ENCODE measurements around the gene PHF12.

The PHF12 gene

DNA sequence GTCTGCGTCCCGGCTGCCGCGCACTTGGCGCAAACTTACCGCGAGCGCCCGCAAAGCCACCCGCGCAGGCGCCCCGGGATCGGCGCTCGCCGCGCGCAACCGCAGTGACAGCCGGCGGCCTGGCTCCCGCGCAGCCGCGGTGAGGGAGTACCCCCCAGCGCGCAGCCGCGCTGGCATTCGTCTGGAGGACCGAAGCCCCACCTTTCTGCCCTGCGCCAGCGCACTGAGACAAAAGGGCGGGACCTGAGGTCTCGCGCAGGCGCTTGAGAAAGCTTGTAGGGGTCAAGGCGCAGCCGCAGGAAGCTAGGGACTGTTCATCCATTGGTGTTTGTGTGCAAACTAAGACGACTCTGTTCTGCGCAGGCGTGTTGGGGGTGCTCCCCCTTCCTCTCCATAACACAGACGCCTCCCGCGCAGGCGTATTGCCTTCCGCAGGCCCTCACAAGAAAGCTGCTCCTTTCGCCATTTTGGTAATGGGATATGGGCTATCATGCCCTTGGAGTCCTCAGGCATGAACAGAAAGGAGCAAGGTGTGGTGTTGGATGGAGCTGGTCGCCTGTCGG is at the start of gene PHF12:
Gene PHF12, minus strand, starts transcription at position 91 of the 563 bp plus-strand sequence. CDS start 558 bp downstream, outside the sequence.
- DNase-seq (ENCODE audit: low read depth) = peak; percentile 99

DNA sequence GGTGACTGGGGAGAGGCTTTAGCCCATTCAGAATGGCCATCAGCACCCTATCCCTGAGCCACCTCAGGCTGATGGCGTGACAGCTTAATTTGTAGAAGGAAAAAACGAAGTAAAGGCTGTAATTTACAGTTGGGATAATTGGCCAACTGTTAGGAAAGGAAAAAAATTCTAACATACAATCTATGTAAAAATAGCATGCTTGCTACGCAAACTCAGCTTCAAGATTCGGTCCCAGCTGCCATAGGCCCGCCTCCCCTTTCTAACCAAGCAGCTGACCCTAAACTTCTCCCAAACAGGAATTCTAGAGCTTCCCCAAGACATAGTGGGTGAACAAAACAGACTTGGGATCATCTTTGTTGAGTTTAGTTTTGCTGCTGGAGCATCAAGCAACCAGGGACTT is 49.7 kb upstream of the PHF12 start:
- no peak for DNase-seq (ENCODE audit: low read depth)

DNA sequence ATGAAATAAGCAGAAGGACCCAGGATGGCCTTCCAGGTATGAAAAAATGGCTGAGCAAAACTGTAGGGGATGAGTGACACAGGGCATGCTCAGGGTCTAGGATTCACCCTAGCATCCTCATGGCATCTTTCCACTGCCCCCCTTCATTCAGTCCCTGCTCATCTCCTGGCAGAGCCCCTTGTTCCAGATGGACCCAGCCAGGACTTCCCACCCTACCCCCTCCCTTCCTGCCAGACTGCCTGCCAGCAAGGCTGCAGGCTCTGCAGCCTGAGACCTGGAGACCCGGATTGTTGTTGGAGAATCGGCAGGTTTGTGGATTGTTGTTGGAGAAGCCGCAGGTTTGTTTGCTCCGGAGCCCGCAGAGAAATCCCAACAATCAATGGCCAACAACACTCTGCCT is 47.9 kb upstream of the PHF12 start:
- no peak for DNase-seq (ENCODE audit: low read depth)

DNA sequence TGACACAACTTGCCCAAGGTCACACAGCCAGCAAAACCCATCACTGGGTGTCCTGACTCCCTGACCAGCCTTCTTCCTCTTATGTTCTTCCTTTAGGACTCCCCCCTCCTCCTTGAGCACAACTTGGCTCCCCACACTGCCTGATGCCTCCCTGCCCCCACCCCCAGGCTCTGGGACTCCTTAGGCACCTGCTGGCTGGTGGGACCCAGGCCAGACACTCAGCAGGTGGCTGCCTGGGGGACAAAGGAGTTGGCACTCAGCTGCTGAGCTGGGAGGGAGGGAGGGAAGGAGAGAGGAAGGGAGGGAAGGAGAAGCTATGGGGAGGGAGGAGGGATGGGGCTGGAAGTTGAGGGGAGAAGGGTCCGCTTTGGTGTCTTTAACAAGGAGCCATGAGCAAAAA is 46.5 kb upstream of the PHF12 start:
- no peak for DNase-seq (ENCODE audit: low read depth)

DNA sequence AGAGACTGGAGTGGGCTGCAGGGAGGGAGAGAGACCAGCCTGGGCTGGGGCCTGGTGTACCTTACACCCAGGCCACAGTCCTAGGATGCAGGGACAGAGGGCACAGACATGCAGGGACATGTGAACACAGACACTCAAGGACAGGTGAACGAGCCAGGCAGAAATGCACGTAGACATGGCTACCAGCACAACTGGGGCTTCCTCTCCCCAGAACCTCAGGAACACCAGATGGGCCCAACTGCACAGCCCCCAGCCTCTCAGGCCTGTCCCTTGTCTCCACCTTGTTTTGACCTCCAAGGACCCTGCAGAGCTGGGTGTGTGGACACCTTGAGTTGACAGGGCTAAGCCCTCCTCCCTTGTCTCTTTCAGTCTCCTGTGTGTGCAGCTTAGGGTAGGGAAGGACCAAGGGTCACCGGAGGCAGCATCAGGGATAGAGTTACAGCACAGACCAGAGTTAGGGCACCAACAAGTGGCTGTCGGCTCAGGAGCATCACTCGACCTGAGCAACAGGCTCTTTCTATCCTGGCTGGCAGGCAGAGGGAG is 45.3 kb upstream of the PHF12 start:
- no peak for DNase-seq (ENCODE audit: low read depth)

DNA sequence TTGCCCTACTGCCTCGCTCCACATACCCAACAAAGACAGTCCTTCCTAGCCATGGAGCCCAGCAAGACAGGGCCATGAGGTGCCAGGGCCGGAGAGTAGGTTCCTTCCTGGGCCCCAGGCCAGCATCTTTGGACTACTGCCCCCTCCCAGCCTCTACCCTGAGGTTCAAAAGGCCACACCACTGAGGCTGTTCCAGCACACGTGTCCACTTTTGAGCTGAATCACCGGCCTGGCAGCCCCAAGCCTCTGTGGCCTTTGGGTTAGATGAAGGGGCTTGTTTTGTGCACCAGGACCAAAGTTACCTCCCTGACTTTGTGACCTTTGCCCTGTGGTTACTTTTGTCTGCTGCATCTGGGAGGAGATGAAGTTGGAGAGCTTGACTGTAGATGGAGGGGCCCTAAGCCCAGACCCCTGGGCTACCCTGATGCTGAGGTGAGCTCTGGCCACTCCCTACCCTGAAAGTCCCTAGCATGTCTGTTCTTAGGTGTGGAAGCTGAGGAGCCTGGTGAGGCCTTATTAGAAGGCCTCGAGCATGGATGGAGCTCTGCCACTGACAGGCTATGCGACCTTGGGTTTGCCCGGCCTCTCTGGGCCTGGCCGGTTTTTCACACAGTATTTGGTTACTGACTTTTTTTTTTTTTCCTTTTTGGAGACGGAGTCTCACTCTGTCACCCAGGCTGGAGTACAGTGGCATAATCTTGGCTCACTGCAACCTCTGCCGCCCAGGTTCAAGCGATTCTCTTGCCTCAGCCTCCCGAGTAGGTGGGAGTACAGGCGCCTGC is 42.5 kb upstream of the PHF12 start:
- DNase-seq (ENCODE audit: low read depth) = no peak

DNA sequence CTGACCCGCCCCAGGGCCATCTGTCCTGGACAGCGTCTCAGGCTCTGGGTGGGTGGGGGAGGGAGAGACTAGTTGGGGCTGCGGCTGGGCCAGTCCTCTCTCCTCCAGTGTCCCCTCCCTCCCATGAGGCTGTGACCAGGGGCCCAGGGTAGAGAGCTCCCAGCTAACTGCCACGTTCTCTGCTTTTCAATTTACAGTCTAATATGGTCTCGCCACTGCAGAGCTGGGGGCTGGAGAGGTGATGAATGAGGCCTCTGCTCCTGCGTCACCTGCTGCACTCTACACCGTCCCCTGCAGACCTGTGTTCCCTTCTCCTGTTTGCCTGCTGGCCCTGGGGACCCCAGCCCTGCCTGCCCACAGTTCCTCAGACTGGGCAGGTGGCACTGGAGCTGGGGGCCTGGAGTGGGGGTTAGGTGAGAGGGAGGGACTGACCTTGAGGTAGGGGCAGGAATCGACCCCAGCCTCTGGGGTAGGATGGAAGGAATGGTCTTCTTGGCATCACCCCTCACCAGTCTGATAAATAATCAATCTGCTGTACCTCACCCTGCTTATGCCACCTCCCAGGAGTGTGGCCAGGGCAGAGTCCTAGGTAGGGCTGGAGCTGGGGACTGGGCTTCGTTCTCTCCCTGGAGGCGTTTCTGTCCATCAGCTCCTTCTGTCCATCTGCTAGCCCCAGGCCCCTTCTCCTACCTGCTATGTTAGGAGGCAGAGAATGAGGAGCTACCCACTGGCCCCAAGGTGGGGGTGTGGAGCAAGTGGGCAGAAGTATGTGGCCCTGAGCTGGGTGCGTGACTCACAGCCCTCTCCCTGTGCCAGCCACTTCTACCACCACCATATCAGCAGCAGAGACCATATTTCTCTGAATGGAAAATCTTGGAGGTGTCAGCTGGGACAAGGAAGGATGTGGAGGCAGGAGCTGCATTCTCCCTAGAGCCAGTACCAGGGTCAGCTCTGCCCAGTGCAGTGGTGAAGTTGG is 41.6 kb upstream of the PHF12 start:
- DNase-seq (ENCODE audit: low read depth) = no peak

DNA sequence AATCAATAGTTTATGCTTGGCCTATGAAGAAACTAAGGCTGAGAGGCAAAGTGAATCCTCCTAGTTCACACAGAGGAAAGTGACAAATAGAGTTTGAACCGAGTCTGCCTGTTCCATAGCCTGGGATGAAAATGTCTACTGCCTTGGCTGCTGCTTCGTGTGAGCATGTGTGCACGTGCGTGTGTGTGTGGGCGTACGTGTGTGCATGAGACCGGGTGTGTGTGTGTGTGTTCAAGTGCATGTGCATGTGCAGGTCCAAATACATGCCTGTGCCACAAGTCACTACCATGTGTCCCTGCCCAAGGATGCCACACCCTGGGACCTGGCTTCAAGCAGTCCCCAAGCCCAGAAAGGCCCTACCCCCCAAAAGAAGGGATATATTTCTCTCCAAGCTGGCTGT is 40.9 kb upstream of the PHF12 start:
- DNase-seq (ENCODE audit: low read depth) = no peak

DNA sequence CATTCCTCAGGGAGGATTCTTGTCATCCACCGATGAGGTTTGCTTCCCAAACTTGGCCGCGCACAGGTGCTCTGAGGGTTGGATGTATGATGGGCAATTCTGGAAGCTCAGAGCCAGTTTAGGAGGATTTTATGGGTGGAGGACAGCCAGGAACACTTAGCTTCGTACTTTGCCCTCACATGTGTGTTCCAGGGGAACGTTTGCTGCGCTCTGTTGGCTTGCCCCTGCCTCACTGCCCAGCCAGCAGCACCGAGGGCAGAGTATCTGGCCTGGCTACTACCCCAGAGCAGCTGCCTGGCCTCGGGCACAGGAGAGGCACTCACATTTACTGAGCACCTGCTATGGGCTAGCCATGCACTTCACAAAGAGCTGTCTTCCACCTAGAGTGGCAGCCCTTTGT is 40.5 kb upstream of the PHF12 start:
- no peak for DNase-seq (ENCODE audit: low read depth)

DNA sequence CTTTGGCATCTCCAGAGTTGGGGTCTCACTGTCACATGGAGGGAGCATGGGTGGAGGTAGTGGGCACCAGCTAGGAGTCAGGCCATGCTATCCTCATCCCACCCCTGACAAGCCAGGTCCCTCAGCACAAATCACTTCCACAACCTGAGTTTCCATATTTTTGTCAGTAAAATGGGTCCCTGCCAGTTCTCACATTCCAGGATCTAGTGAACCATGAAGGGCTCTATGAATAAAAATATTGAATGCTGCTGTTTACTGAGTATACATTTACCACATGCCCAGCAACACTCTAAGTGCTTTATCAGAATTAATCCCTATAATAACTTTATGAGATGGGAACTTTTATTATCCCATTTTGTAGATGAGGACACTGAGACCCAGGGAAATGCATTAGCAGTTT is 37.7 kb upstream of the PHF12 start:
- no peak for DNase-seq (ENCODE audit: low read depth)

DNA sequence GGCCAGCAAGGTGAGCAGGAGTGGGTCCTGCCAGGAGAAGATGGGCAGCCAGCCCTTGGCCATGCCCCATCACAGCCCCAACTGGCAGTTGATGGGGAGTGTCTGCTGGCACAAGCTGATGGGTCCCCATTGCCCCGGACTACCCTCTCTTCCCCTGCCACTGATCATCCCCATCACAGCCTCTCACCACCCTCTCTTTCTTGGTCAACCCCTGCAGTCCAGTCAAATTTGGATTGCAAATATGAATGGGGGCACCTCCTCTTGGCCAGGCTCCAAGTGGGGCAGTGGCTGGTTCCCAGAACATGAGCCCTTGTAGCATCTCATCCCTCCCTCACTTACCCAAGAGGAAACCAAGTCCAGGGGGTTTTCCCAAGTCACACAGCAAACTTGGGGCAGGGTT is 37.2 kb upstream of the PHF12 start:
- DNase-seq (ENCODE audit: low read depth) = no peak

DNA sequence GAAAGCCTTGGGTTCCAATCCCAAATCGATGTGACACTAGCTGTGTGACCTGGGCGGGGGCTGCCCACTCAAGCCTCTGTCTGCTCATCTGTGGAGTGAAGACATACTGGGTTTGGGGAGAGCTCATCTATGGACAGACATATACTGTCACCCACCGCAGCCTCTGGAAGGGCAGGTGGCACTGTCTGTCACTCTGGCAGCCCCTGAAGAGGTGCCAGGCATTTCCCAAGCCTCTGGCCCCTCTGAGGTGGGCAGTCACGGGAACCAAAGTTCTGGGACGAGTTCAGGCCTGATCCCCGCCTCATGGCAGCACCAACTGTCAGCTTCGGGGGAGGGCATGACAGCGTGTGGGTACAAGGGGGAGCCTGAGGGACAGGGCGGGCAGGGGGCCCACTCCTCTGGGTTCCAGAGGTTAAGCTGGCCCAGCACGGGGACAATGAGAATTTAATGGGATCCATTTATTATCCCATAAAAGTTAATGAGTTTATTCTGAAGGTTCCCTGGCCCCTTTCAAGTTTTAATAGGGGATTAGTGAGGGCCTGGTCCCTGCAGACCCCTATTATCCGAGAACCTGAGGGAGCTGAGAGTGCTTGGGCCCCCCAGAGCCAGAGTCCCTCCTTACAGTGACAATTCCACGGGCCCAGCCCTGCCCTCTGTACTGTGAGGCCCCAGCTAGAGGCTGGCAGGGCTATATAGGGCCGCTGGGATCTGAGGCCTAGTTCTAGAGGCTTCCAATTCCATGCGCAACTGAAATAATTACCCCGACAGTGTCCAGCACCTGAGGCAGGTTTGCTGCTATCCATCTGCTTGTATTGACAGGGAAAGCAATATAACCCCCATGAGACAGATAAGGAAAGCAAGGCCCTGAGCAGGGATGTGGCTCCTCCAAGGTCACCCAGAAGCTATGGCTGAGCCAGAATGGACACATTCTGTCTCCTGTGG is 35.7 kb upstream of the PHF12 start:
- DNase-seq (ENCODE audit: low read depth) = no peak

DNA sequence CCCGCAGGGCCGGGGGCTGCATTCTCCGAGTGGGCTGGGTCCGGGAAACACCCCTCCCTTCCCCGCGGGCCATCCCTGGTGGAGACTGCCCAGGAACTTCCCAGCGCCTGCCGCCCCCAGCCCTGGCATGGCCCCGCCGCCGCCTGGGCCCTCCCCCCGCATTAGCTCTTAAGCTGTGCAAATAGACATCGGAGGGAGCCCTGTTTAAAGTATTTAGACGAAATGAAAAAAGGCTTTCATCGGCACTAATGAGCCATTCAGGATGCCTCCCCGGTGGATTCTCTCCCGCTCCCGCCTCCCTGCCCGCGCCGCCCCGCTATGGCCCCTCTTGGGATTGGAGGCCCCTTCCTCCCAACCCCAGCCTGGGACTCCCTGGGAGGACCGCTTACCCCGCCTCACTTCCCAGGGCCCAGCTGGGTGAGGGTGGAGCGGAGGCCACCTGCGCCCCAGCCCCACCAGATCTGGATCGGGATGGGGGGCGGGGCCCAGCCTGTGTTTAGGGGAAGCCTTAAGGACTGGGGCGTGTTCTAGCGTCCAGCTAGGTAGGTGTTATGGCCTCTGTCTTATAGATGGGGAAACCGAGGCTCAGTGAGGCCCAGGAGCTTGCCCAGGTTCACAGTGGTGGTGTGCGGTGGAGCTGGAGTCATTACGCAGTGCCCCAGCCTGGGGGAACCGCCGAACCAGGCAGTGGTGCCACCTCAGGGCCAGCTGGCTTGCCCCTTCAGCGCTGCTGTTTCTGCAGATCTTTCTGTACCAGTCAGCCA is 34.8 kb upstream of the PHF12 start:
- DNase-seq (ENCODE audit: low read depth) = no peak

DNA sequence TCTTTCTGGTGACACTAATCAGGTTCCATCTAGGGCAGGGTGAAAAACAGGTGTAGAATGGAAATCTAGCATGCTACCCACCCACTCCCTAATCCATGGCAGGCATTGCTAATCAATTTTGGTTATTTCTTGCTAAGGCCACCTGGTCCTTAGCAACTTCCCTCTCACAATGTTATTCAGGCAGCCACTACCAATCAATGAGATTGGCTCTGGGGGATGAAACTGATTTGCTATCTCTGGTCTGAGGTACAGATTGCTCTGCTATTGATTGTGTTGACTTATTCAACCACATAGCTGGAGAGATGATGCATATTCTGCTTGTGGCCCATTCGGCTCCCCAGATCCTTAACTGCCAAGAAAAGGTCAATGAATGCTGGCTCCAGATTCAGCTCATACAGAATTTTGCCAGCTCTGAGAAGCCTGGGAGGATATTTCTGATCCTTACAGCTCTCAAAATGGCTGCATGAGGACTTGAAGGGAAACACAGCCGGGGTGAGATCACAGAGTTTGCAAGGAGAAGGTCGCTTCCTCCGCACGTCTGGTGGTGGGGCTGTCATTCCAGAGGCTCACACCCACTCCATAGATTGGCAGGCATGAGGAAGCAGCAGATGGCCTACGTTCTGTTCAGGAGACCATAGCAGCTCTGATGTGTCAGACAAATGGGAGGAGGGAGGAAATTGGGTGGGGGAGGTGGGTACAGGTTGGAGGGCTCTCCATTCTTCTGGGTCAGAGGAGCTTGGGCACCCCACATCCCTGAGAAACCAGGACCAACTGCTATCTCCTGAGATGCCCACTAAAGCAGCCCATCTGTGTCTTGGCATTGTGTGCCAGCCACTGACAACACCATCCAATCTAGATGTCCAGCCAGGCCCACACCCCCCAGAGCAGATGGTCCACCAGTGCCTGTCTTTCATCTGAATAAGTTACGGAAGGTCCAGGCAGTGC is 32.2 kb upstream of the PHF12 start:
- DNase-seq (ENCODE audit: low read depth) = no peak

DNA sequence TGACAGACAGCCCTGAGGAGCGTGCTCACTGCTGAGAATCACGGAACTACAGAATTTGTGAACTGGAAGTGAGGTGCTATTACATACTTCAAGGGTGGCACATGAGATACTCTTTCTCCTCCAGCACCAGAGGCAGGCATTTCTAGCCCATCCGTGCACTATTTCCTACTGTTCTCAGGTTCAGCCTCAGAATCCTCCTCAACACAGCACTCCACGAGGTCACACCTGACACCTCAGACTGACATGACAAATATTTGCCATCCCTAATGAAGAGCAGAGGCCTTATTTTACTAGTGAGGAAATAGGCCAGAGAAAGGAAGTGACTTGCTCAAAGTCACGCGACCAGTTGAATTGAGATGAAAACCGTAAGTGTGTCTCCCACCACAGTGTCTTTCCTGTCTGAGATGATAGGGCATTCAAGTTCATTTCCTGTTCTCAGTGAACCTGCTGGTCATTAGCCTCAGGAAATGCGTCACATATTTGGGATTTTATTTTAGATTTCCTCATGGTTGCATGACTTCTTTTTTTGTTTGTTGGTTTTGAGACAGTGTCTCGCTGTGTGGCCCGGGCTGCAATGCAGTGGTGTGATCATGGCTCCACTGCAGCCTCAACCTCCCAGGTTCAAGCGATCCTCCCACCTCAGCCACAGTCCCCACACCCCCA is 30.9 kb upstream of the PHF12 start:
- peak; percentile 10 for DNase-seq (ENCODE audit: low read depth)

DNA sequence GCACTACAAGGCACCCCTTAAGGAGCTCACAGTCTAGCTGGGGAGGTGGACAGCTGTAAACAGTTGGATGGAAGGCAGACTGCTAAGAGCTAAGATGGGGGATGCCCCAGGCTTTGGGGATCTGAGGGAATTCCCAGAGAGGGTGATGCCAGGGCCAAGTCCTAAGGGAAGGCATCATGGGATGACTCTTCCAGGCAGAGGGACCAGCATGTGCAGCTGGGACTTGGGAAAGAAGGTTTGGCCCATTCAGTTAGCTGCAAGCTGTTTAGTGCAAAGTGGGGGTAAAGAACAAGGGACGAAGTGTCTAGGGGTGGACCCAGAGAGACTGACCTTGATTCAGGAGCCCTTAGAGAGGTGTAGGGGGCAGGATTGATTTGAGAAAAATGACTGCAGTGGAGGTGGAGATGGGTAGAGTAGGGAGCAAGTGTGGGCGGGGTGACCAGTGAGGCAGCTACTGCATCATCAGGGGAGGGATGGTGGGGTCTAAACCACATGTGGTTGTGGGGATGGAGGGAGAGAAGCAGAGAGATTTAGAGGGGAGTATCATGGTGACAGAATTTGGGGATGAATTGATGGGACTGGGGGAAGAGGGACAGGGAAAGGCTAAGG is 27.1 kb upstream of the PHF12 start:
- no peak for DNase-seq (ENCODE audit: low read depth)

DNA sequence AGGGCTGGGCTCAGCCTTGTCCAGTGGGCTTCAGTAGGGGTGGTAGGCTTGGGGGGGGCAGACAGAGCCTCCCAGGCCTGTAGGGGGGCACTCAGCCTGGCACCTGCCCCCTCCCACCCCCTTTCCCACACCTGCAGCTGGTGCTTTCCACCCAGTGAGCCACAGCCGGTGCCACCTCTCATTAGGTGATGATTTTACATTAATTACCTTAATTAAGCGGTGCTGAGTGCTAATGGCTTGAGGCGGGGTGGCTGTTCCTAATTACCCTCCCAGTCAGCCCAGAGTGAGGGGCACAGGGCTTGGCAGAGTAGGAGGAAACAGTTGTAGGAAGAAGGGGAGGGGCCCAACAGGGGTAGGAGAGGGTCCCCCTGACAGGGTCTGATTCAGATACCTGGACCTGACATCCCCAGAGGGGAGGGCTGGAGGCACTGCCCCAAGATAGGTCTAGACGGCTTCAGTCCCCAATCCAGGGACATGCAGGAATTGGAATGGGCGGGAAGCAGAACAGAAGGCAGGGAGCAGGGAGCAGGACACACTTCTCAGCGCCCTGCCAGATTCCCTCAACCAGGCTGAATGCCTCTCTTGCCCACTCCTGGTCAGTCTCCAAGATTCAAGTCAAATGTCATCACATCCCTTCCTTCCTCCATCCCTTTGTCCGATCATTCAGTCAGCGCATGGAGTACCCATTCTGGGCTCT is 26.5 kb upstream of the PHF12 start:
- DNase-seq (ENCODE audit: low read depth) = no peak

DNA sequence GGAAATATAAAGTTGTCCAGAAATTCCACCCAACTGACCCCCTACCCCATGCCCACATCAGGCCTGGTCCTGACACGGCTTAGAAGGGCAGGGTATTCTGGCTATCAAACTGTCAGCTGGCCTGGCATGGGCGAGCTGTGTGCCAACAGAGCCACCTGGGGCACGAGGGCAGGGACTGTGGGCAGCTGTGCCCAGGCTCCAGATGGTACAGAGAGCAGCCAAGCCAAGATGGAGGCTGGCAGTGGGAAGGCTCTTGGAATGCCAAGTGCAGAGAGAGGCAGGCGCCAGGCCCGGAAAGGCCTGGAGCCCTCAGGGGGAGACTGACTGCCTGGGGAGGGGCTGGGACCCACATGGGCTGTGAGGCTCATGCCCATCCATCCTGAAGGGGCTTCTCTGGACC is 24.3 kb upstream of the PHF12 start:
- DNase-seq (ENCODE audit: low read depth) = no peak

All from activated T-cell treated with anti-CD3 and anti-CD28 coated beads for 1 hour (primary cell).